Lower lobe of right lung (tissue), 2 donors: Measurements from ENCODE around the gene CDC42SE2. TPM values are rescaled to one million over a fixed set of nuclear protein-coding genes. Genes with fewer than 3 reads are reported as not detected.
"Not testable (repeated sequence)": the region's sequence is repeated elsewhere in the genome, so short reads cannot be mapped to it uniquely, and the experiment has no call there.

Experiments
- ATAC-seq, 2 donors: fragments of 200-7000 bp; cut with Tn5 transposase; one replicate each; pipeline ENCODE4 v1.9.1; 2020 to 2022; ENCODE audit warnings: mild to moderate bottlenecking in 2 of 2, moderate library complexity in 2 of 2
- DNase-seq: peaks from one replicate; pipeline ENCODE4 v3.0.0-alpha.2; 2020
- H3K27ac ChIP-seq: fragments of 200-600 bp; one replicate; pipeline ENCODE4 v1.8.0; 2022
- H3K27me3 ChIP-seq: fragments of 200-600 bp; one replicate; pipeline ENCODE4 v1.8.0; 2022; ENCODE audit warnings: low read depth
- H3K36me3 ChIP-seq: fragments of 200-600 bp; one replicate; pipeline ENCODE4 v1.8.0; 2022; ENCODE audit warnings: mild to moderate bottlenecking
- H3K4me1 ChIP-seq: fragments of 200-600 bp; one replicate; pipeline ENCODE4 v1.8.0; 2022
- H3K4me3 ChIP-seq: fragments of 200-600 bp; one replicate; pipeline ENCODE4 v1.8.0; 2022; ENCODE audit warnings: mild to moderate bottlenecking
- H3K9me3 ChIP-seq: fragments of 200-600 bp; one replicate; pipeline ENCODE4 v1.8.0; 2022
- CTCF ChIP-seq: fragments of 200-600 bp; IDR thresholded peaks from one replicate; pipeline ENCODE4 v1.8.0; 2022; ENCODE audit warnings: antibody characterized with exemption, mild to moderate bottlenecking
- intact Hi-C: fragments of 100-400 bp; cut with DNase I; formaldehyde crosslinking; loops from one replicate; pipeline ENCODE4 v1.11.0; 2022
- total RNA-seq: library from RNA; stranded (reverse); fragmentation: NEBNext Ultra II Directional; extraction: Animal tissue kit (Norgen Biotek cat#: 25700); gene quantifications from one replicate; pipeline ENCODE4 v1.2.1, GENCODE V29; 2021
- donor health status: DM: no; HTN: yes; CAD: no; lungs with severe emphysema.

CDC42SE2 gene
- total RNA-seq, 1 donor from 2014 or later, result 38.7 TPM

- Histone ChIP-seq H3K27ac (no peak overlapping the region), H3K27me3 (no peaks in the 10 kb centered on the region), H3K4me1 (peaks cover 8% of the 10 kb centered on the region), H3K9me3 (no peaks in the 10 kb centered on the region), H3K36me3 (peaks cover 11% of the 10 kb centered on the region), H3K4me3 (no peak overlapping the region)
- no peak for ATAC-seq
- no peak for TF ChIP-seq CTCF
- intact Hi-C loops, result no loop called here
- DNase-seq, result no peak
These were observed 59.1 kb downstream of the CDC42SE2 start for GRCh38 chr5:131322926-131323325.

GRCh38 chr5:131323378-131323777 lies 59.5 kb downstream of the CDC42SE2 start:
- no peaks in the 10 kb centered on the region for H3K9me3 ChIP-seq
- no peak for ATAC-seq
- no peak for DNase-seq
- H3K4me3 ChIP-seq, result no peak overlapping the region
- H3K4me1 ChIP-seq, result peaks cover 12% of the 10 kb centered on the region
- TF ChIP-seq CTCF, result no peak
- H3K27me3 ChIP-seq, result no peaks in the 10 kb centered on the region
- intact Hi-C loops, result no loop called here
- no peak overlapping the region for H3K27ac ChIP-seq
- H3K36me3 ChIP-seq, result peaks cover 9% of the 10 kb centered on the region

GRCh38 chr5:131324303-131324702 lies 60.5 kb downstream of the CDC42SE2 start:
- no peaks in the 10 kb centered on the region for H3K9me3 ChIP-seq
- no peak for TF ChIP-seq CTCF
- intact Hi-C loops, result no loop called here
- H3K4me3 ChIP-seq, result no peak overlapping the region
- H3K36me3 ChIP-seq, result peaks cover under 1% of the 10 kb centered on the region
- DNase-seq (no peak), ATAC-seq (no peak)
- H3K27ac ChIP-seq, result no peak overlapping the region
- H3K4me1 ChIP-seq, result peaks cover 21% of the 10 kb centered on the region
- no peaks in the 10 kb centered on the region for H3K27me3 ChIP-seq

GRCh38 chr5:131328536-131329285 lies 64.9 kb downstream of the CDC42SE2 start:
- no peak overlapping the region for H3K27ac ChIP-seq
- no peak for TF ChIP-seq CTCF
- DNase-seq (no peak), ATAC-seq (peak in 1 of 2 donors; percentile 24)
- no peaks in the 10 kb centered on the region for H3K36me3 ChIP-seq
- no peaks in the 10 kb centered on the region for H3K27me3 ChIP-seq
- H3K4me1 ChIP-seq, result peaks cover 21% of the 10 kb centered on the region
- H3K4me3 ChIP-seq, result no peak overlapping the region
- intact Hi-C loops, result no loop called here
- no peaks in the 10 kb centered on the region for H3K9me3 ChIP-seq

- TF ChIP-seq CTCF, result no peak
- Histone ChIP-seq H3K36me3 (no peaks in the 10 kb centered on the region), H3K4me1 (peaks cover 16% of the 10 kb centered on the region), H3K4me3 (no peak overlapping the region), H3K27ac (no peak overlapping the region), H3K27me3 (no peaks in the 10 kb centered on the region), H3K9me3 (no peaks in the 10 kb centered on the region)
- intact Hi-C loops, result no loop called here
- DNase-seq (no peak), ATAC-seq (no peak)
These were observed 65.4 kb downstream of the CDC42SE2 start for GRCh38 chr5:131329286-131329560.

- DNase-seq (no peak), ATAC-seq (no peak)
- intact Hi-C loops, result no loop called here
- Histone ChIP-seq H3K4me1 (peaks cover 15% of the 10 kb centered on the region), H3K9me3 (no peaks in the 10 kb centered on the region), H3K4me3 (no peak overlapping the region), H3K27me3 (no peaks in the 10 kb centered on the region), H3K27ac (no peak overlapping the region), H3K36me3 (no peaks in the 10 kb centered on the region)
- no peak for TF ChIP-seq CTCF
These were observed 66.2 kb downstream of the CDC42SE2 start for GRCh38 chr5:131330031-131330430.

- ATAC-seq, H3K27me3 ChIP-seq, H3K36me3 ChIP-seq, H3K4me3 ChIP-seq, H3K9me3 ChIP-seq, H3K27ac ChIP-seq, DNase-seq, intact Hi-C loops, H3K4me1 ChIP-seq: not testable (repeated sequence)
These were observed 71.9 kb downstream of the CDC42SE2 start for GRCh38 chr5:131335756-131336155.

GRCh38 chr5:131336801-131337200 lies 72.9 kb downstream of the CDC42SE2 start:
- ATAC-seq, H3K27me3 ChIP-seq, H3K4me1 ChIP-seq, H3K36me3 ChIP-seq, intact Hi-C loops, DNase-seq, H3K9me3 ChIP-seq, H3K4me3 ChIP-seq, H3K27ac ChIP-seq: not testable (repeated sequence)
